Heart left ventricle (tissue), 16 donors: ENCODE results near the gene RABL3. TPM values are rescaled to one million over a fixed set of nuclear protein-coding genes. Genes with fewer than 3 reads are reported as not detected.
A peak's percentile ranks its signal among the peaks of the same experiment; 100 is the strongest.
"Not testable (repeated sequence)": the region's sequence is repeated elsewhere in the genome, so short reads cannot be mapped to it uniquely, and the experiment has no call there.

Experiments used
- ATAC-seq, 4 donors: fragments of 200-7000 bp; cut with Tn5 transposase; one replicate each; pipeline ENCODE4 v1.9.1; 2020 to 2022; ENCODE audit warnings: moderate library complexity in 4 of 4, mild to moderate bottlenecking in 3 of 4, moderate number of reproducible peaks in 1 of 4
- DNase-seq, 5 donors: peaks; one replicate each; pipeline ENCODE4 v3.0.0-alpha.2; 2020
- H3K27ac ChIP-seq, 12 donors: fragments of 200-600 bp; sonication (generic) in 4 of 12; one replicate each; pipeline versions ENCODE4 v1.5.0 to v1.8.0; 2016 to 2022; ENCODE audit warnings: mild to moderate bottlenecking in 2 of 12
- H3K27me3 ChIP-seq, 9 donors: fragments of 200-600 bp; sonication (generic) in 2 of 9; one replicate each; pipeline versions ENCODE4 v1.5.1 to v1.8.0; 2016 to 2022; ENCODE audit warnings: mild to moderate bottlenecking in 3 of 9
- H3K36me3 ChIP-seq, 9 donors: fragments of 200-600 bp; sonication (generic) in 2 of 9; one replicate each; pipeline versions ENCODE4 v1.5.0 to v1.8.0; 2018 to 2022; ENCODE audit warnings: mild to moderate bottlenecking in 2 of 9
- H3K4me1 ChIP-seq, 12 donors: fragments of 200-600 bp; sonication (generic) in 4 of 12; one replicate each; pipeline versions ENCODE4 v1.5.0 to v1.8.0; 2016 to 2022; ENCODE audit warnings: mild to moderate bottlenecking in 3 of 12
- H3K4me3 ChIP-seq, 12 donors: fragments of 200-600 bp; sonication (generic) in 4 of 12; one replicate each; pipeline versions ENCODE4 v1.5.0 to v1.8.0; 2017 to 2022; ENCODE audit warnings: mild to moderate bottlenecking in 9 of 12, moderate library complexity in 4 of 12
- H3K9me3 ChIP-seq, 12 donors: fragments of 200-600 bp; sonication (generic) in 4 of 12; one replicate each; pipeline versions ENCODE4 v1.5.0 to v1.8.0; 2016 to 2022; ENCODE audit warnings: mild to moderate bottlenecking in 1 of 12
- CTCF ChIP-seq, 12 donors: fragments of 200-600 bp; sonication (generic) in 4 of 12; IDR thresholded peaks; one replicate each; pipeline versions ENCODE4 v1.5.0 to v1.8.0; 2018 to 2022; ENCODE audit warnings: antibody characterized with exemption in 12 of 12, mild to moderate bottlenecking in 5 of 12
- POLR2A ChIP-seq, 2 donors: fragments of 450-650 bp; IDR thresholded peaks; one replicate each; pipeline ENCODE4 v1.6.1; 2017; ENCODE audit warnings: antibody characterized with exemption in 2 of 2, mild to moderate bottlenecking in 2 of 2, moderate library complexity in 2 of 2
- WGBS, 4 donors: extraction: QIAGEN DNeasy Blood & Tissue Kit in 2 of 4; methylation state at CpG; one replicate each; pipeline versions ENCODE4 v1.1.5 to v1.1.7; 2013 to 2018; 5-methylcytosine and 5-hydroxymethylcytosine counted together
- intact Hi-C, 10 donors: fragments of 100-400 bp; cut with DNase I; formaldehyde crosslinking; loops; one replicate each; pipeline versions ENCODE4 v1.11.1 to v1.14.2; 2022
- long read RNA-seq, 3 donors: library from polyadenylated mRNA; unstranded; transcript quantifications; one replicate each; pipeline ENCODE4 v2.0.0, GENCODE V29; 2020 to 2021
- polyA plus RNA-seq, 2 donors: library from polyadenylated mRNA; stranded (reverse); fragments of 200-250 nt; gene quantifications; one replicate each; pipeline ENCODE4 v1.2.3, GENCODE V29; 2013
- total RNA-seq, 9 donors: library from RNA; depleted of rRNA in 2 of 9; stranded (reverse); fragments of >200 nt in 2 of 9; fragmentation: NEBNext Ultra II Directional in 3 of 9; extraction: Animal tissue kit (Norgen Biotek cat#: 25700) in 3 of 9; gene quantifications; one replicate each; pipeline versions ENCODE4 v1.1.0 to v1.2.4, GENCODE V29; 2016 to 2023
- donor health status: ischemic (EF 13 %, LVEDD 7.1; RV severe dilation, severe dysfunction).
- donor health status: healthy with polysubstance abuse.
- donor health status: DM: no; HTN: yes; CAD: no.
- donor health status: DM: no; HTN: no; CAD: no.
- donor health status: ischemic (EF 25% LVEDD 6.9; RV normal size, moderate dysfunction).
- donor health status: ischemic (EF 25% LVEDD 5.7; RV mildly dilated, moderate dysfunction).
- donor health status: healthy.
- donor health status: DM: yes; HTN: yes; CAD: no.
- donor health status: ischemic (EF 35%, LVEDD 5.7; RV mildly dilated, moderate dysfunction).
- donor health status: nonischemic (EF 11% LVEDD 7.7; RV severe dilation, severe dysfunction).
- donor health status: DM: yes; HTN: yes; CAD: no.
- donor health status: PGD.
- donor health status: ischemic (EF 29% LVEDD 5.4; RV normal size, mild dysfunction).
- donor health status: nonischemic (EF 23%, LVEDD 6.1; RV moderate dilation, normal function).

RABL3 gene
- total RNA-seq (10 to 100 TPM in 8 of 9 donors, 1 to 10 TPM in 1; 6.8 to 28.3 (median 17.5) TPM), polyA plus RNA-seq (10 to 100 TPM in 1 of 2 donors, 1 to 10 TPM in 1; 3.1 to 23.1 TPM)
- long read RNA-seq, donor 1, partial matches to known transcripts: 0 of 7 reads
- long read RNA-seq, donor 1, other reads (novel, unspliced or antisense): 1 of 7 reads
- long read RNA-seq, donor 2, transcript RABL3-201 (8 exons, 3,883 nt): major isoform, 24 of 30 reads
- long read RNA-seq, donor 2, partial matches to known transcripts: 3 of 30 reads
- long read RNA-seq, donor 2, other reads (novel, unspliced or antisense): 1 of 30 reads
- long read RNA-seq, donor 3, transcript RABL3-201 (8 exons, 3,883 nt): major isoform, 11 of 13 reads
- long read RNA-seq, donor 3, partial matches to known transcripts: 0 of 13 reads
- long read RNA-seq, donor 3, other reads (novel, unspliced or antisense): 2 of 13 reads

GRCh38 chr3:120742198-120742848 lies at the start of gene RABL3, which contains the start of gene GTF2E1:
Gene RABL3 (minus strand): TSS chr3:120742516. CDS start chr3:120742507, 9 bp downstream.
Gene GTF2E1 (plus strand): TSS chr3:120742744. CDS start chr3:120750553, 7,809 bp downstream.
- H3K4me1 ChIP-seq: peaks cover 0 to 29% (median 17%) of the 10 kb centered on the region in 12 donors
- WGBS, 4 donors: 0 to 1% (median 0%) methylated on average over 31 to 39 of the region's 39 CpGs
- H3K27ac ChIP-seq: peak within 1 kb of the TSS; percentile 83 to 98 (median 93)
- ATAC-seq: peak; percentile 100
- intact Hi-C loops: loop anchor here in 8 of 10 donors (1.0 to 10.0 kb wide), 6 partner anchors 146 to 325 kb away; partner anchors contain the start of gene NDUFB4 (in 8 of the 8)
- DNase-seq: peak; percentile 95 to 98 (median 97)
- peaks cover 0 to 11% (median 0%) of the 10 kb centered on the region in 9 donors for H3K36me3 ChIP-seq
- TF ChIP-seq CTCF (IDR thresholded peaks at IDR 0.05): no peak
- TF ChIP-seq POLR2A (IDR thresholded peaks at IDR 0.05): peak in 1 of 2 donors; percentile 64
- H3K9me3 ChIP-seq: no peaks in the 10 kb centered on the region
- H3K4me3 ChIP-seq: peak within 1 kb of the TSS; percentile 59 to 97 (median 85)
- H3K27me3 ChIP-seq: no peaks in the 10 kb centered on the region

GRCh38 chr3:120791913-120792312 lies 49.6 kb upstream of the RABL3 start:
- Histone ChIP-seq H3K4me1 (no peaks in the 10 kb centered on the region), H3K27me3 (no peaks in the 10 kb centered on the region), H3K36me3 (no peaks in the 10 kb centered on the region), H3K4me3 (no peak overlapping the region), H3K9me3 (no peaks in the 10 kb centered on the region), H3K27ac (no peak overlapping the region)
- DNase-seq (no peak), ATAC-seq (no peak)
- WGBS, 4 donors: 21 to 62% (median 48%) methylated on average over 1 of the region's 1 CpG
- TF ChIP-seq CTCF (IDR thresholded peaks at IDR 0.05): no peak
- no peak for TF ChIP-seq POLR2A (IDR thresholded peaks at IDR 0.05)
- intact Hi-C loops: loop anchor here in 5 of 10 donors (2.0 to 10.0 kb wide), 4 partner anchors 231 to 550 kb away; no protein-coding TSS in a partner anchor

GRCh38 chr3:120791010-120791409 lies 48.7 kb upstream of the RABL3 start:
- WGBS, 4 donors: 89 to 95% (median 94%) methylated on average over 1 of the region's 1 CpG
- ATAC-seq (no peak), DNase-seq (no peak)
- Histone ChIP-seq H3K27me3 (no peaks in the 10 kb centered on the region), H3K9me3 (no peaks in the 10 kb centered on the region), H3K27ac (no peak overlapping the region), H3K36me3 (no peaks in the 10 kb centered on the region), H3K4me1 (no peaks in the 10 kb centered on the region), H3K4me3 (no peak overlapping the region)
- intact Hi-C loops: loop anchor here in 5 of 10 donors (5.0 to 10.0 kb wide), 3 partner anchors 376 to 549 kb away; no protein-coding TSS in a partner anchor
- TF ChIP-seq POLR2A (IDR thresholded peaks at IDR 0.05) (no peak), CTCF (IDR thresholded peaks at IDR 0.05) (no peak)

GRCh38 chr3:120785832-120786231 lies 43.5 kb upstream of the RABL3 start:
- H3K4me3 ChIP-seq, H3K4me1 ChIP-seq, H3K27ac ChIP-seq, H3K9me3 ChIP-seq, DNase-seq, ATAC-seq, intact Hi-C loops, H3K27me3 ChIP-seq: not testable (repeated sequence)
- 74 to 92% (median 82%) methylated on average over 5 of the region's 5 CpGs for WGBS, 4 donors
- peaks cover 0 to 21% (median 15%) of the 10 kb centered on the region in 9 donors for H3K36me3 ChIP-seq
